Kidney epithelial cell (primary cell): ENCODE data around the gene MTG1. TPM values are rescaled to one million over a fixed set of nuclear protein-coding genes. Genes with fewer than 3 reads are reported as not detected.
A peak's percentile ranks its signal among the peaks of the same experiment; 100 is the strongest.
"Not testable (repeated sequence)": the region's sequence is repeated elsewhere in the genome, so short reads cannot be mapped to it uniquely, and the experiment has no call there.

Experiments
- DNase-seq: peaks from one replicate; pipeline ENCODE4 v3.0.0-alpha.2; 2010; ENCODE audit warnings: low read depth
- H3K27me3 ChIP-seq: 2 replicates; pipeline ENCODE4 v1.6.0; 2011; ENCODE audit warnings: low read length; ENCODE audit not compliant: control insufficient read depth, insufficient read depth
- H3K36me3 ChIP-seq: 2 replicates; pipeline ENCODE4 v1.5.1; 2011; ENCODE audit warnings: low read length; ENCODE audit not compliant: control insufficient read depth, insufficient read depth
- H3K4me3 ChIP-seq: 2 replicates; pipeline ENCODE4 v1.5.1; 2011; ENCODE audit warnings: low read depth, mild to moderate bottlenecking, control low read depth, low read length
- total RNA-seq: library from RNA; depleted of rRNA; stranded (reverse); fragments of >200 nt; gene quantifications from 2 replicates; pipeline ENCODE4 v1.2.3, GENCODE V29; 2015
- TF ChIP-seq, protein P1 (sequence below): IDR thresholded peaks from 2 replicates; pipeline ENCODE4 v1.5.1; 2011; ENCODE audit warnings: mild to moderate bottlenecking, moderate library complexity, low read length, control low read depth, inconsistent platforms; ENCODE audit not compliant: insufficient read depth, poor library complexity, severe bottlenecking

Gene MTG1
- total RNA-seq, 1 donor from 2014 or later = 26.7 TPM

GRCh38 chr10:133373174-133374090 lies 20.5 kb upstream of the MTG1 start, which contains the start of gene ECHS1:
Gene ECHS1 (minus strand): TSS chr10:133373354. CDS start chr10:133373333, 21 bp downstream.
- Histone ChIP-seq H3K4me3 (peak within 1 kb of the TSS; percentile 97), H3K36me3 (no peaks in the 10 kb centered on the region), H3K27me3 (no peaks in the 10 kb centered on the region)
- TF ChIP-seq, protein P1, sequence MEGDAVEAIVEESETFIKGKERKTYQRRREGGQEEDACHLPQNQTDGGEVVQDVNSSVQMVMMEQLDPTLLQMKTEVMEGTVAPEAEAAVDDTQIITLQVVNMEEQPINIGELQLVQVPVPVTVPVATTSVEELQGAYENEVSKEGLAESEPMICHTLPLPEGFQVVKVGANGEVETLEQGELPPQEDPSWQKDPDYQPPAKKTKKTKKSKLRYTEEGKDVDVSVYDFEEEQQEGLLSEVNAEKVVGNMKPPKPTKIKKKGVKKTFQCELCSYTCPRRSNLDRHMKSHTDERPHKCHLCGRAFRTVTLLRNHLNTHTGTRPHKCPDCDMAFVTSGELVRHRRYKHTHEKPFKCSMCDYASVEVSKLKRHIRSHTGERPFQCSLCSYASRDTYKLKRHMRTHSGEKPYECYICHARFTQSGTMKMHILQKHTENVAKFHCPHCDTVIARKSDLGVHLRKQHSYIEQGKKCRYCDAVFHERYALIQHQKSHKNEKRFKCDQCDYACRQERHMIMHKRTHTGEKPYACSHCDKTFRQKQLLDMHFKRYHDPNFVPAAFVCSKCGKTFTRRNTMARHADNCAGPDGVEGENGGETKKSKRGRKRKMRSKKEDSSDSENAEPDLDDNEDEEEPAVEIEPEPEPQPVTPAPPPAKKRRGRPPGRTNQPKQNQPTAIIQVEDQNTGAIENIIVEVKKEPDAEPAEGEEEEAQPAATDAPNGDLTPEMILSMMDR = no peak
- DNase-seq = peak; percentile 50

DNA sequence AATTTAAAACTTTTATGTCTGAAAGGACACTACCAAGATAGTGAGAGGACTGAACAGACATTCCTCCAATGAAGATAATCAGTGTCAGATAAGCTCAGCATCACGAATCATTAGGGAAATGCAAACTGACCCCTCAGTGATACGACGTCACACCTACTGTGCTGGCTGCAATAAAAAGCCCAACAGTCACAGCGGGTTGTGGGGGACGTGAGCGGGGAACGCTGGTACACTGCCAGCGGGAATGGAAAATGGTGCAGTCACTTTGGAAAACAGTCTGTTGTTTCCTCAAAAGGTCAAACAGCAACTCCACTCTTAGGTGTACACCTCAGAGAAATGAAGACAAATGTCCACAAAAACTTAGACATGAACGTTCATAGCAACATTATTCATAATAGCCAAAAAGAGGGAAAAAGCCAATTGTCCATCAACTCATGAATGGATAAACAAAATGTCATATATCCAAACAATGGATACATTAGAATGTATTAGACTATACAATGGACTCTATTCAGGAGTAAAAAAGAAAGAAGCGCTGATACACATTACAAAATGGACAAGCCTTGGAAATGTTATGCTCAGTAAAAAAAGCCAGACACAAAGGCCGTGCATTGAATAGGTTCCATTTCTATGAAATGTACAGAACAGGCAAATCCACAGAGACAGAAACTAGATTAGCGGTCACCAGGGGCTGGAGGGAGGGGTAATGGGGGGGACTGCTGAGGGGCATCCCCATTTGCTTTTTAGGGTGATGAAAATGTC lies 18.4 kb upstream of the MTG1 start:
- H3K27me3 ChIP-seq = no peaks in the 10 kb centered on the region
- no peak overlapping the region for H3K4me3 ChIP-seq
- H3K36me3 ChIP-seq = no peaks in the 10 kb centered on the region
- no peak for DNase-seq
- TF ChIP-seq, protein P1 = no peak

DNA sequence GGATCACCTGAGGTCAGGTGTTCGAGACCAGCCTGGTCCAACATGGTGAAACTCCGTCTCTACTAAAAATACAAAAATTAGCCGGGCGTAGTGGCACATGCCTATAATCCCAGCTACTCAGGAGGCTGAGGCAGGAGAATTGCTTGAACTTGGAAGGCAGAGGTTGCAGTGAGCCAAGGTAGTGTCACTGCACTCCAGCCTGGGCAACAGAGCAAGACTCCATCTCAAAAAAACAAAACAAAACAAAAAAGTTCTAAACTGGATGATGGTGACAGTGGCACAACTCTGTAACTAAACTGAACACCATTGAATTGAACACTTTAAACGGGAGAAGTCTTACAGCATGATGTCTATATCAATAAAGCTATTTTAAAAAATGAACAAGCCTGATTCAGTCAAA lies 17.8 kb upstream of the MTG1 start:
- not testable (repeated sequence) for DNase-seq

GRCh38 chr10:133377025-133377817 lies 16.7 kb upstream of the MTG1 start:
- no peak for DNase-seq
- no peaks in the 10 kb centered on the region for H3K27me3 ChIP-seq
- TF ChIP-seq, protein P1 = no peak
- no peak overlapping the region for H3K4me3 ChIP-seq
- no peaks in the 10 kb centered on the region for H3K36me3 ChIP-seq

More for the DNA sequence above, 17.8 kb upstream of the MTG1 start:
- H3K36me3 ChIP-seq, H3K27me3 ChIP-seq, H3K4me3 ChIP-seq: not testable (repeated sequence)

DNA sequence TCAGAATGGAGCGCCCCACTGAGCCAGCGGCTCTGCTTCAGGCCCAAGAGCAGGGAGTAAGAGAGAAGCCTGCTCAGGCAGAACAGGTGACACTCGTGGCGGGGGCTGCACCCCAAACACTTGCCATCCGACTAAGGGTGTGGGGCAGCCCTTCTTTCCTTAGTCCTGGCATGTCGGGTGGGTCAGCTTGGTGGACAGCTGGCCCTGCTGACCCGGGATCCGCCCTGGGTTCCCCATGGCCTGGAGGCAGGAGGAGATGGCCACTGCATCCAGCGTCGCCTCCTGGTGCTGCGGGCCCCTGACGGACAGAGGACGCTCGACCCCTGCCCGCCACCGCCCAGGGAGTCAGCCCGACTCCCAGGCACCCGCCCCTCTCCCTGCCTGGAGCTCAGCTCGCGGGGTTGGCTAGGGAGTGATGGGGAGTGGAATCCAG lies 16.1 kb upstream of the MTG1 start:
- TF ChIP-seq, protein P1 = no peak
- no peaks in the 10 kb centered on the region for H3K27me3 ChIP-seq
- H3K36me3 ChIP-seq = no peaks in the 10 kb centered on the region
- H3K4me3 ChIP-seq = peak overlapping the region; percentile 64
- no peak for DNase-seq
